Osteocyte (in vitro differentiated cells): ENCODE data around the gene NRXN3. TPM values are rescaled to one million over a fixed set of nuclear protein-coding genes. Genes with fewer than 3 reads are reported as not detected.

Source experiments
- DNase-seq: peaks from one replicate; pipeline ENCODE4 v3.0.0; 2021; ENCODE audit warnings: mixed read lengths; ENCODE audit not compliant: unreplicated experiment; ENCODE audit errors: extremely low spot score
- H3K27ac Mint-ChIP-seq: one replicate; pipeline ENCODE4 v1.8.0; 2021; ENCODE audit warnings: mild to moderate bottlenecking, mixed read lengths; ENCODE audit not compliant: unreplicated experiment
- H3K27me3 Mint-ChIP-seq: one replicate; pipeline ENCODE4 v1.8.0; 2021; ENCODE audit warnings: mixed read lengths; ENCODE audit not compliant: unreplicated experiment
- H3K36me3 Mint-ChIP-seq: one replicate; pipeline ENCODE4 v1.8.0; 2021; ENCODE audit warnings: mixed read lengths; ENCODE audit not compliant: unreplicated experiment
- H3K4me1 Mint-ChIP-seq: one replicate; pipeline ENCODE4 v1.8.0; 2021; ENCODE audit warnings: mixed read lengths; ENCODE audit not compliant: unreplicated experiment
- H3K4me3 Mint-ChIP-seq: one replicate; pipeline ENCODE4 v1.8.0; 2021; ENCODE audit warnings: mild to moderate bottlenecking, moderate library complexity, mixed read lengths; ENCODE audit not compliant: unreplicated experiment
- H3K9me3 Mint-ChIP-seq: one replicate; pipeline ENCODE4 v1.8.0; 2021; ENCODE audit warnings: mixed read lengths; ENCODE audit not compliant: unreplicated experiment
- total RNA-seq: library from RNA; stranded (reverse); gene quantifications from 2 replicates; pipeline ENCODE4 v1.2.1, GENCODE V29; 2021
- TF ChIP-seq, protein P1 (sequence below): fragments of 200-600 bp; sonication (generic); IDR thresholded peaks from 2 replicates; pipeline ENCODE4 v1.5.0; 2021; ENCODE audit warnings: antibody characterized with exemption, mild to moderate bottlenecking, moderate library complexity

The NRXN3 gene
- total RNA-seq, 1 donor from 2014 or later, result 26.5 TPM

DNA sequence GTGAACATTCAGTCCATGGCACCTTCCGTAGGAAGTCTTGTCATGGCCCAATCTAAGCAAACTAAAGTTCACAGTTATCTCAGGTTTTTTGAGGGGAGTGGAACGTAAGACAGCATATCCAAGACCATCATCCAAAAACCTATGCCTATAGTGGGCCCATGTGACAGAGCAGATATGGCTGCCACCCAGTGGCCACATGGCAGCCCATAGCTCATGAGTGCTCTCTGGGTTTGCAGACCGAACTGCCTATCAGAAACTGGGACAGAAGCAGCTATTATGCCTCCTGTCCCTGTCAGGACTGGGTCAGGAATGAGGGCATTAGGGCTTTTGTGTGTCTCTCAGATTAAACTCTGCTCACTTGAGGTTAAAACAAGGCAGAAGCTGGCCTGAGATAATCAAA lies 503.7 kb downstream of the NRXN3 start:
- no peak for DNase-seq
- H3K27me3 Mint-ChIP-seq, result no peaks in the 10 kb centered on the region
- no peaks in the 10 kb centered on the region for H3K36me3 Mint-ChIP-seq
- H3K9me3 Mint-ChIP-seq, result no peaks in the 10 kb centered on the region
- TF ChIP-seq, protein P1, sequence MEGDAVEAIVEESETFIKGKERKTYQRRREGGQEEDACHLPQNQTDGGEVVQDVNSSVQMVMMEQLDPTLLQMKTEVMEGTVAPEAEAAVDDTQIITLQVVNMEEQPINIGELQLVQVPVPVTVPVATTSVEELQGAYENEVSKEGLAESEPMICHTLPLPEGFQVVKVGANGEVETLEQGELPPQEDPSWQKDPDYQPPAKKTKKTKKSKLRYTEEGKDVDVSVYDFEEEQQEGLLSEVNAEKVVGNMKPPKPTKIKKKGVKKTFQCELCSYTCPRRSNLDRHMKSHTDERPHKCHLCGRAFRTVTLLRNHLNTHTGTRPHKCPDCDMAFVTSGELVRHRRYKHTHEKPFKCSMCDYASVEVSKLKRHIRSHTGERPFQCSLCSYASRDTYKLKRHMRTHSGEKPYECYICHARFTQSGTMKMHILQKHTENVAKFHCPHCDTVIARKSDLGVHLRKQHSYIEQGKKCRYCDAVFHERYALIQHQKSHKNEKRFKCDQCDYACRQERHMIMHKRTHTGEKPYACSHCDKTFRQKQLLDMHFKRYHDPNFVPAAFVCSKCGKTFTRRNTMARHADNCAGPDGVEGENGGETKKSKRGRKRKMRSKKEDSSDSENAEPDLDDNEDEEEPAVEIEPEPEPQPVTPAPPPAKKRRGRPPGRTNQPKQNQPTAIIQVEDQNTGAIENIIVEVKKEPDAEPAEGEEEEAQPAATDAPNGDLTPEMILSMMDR, result no peak
- H3K27ac Mint-ChIP-seq, result no peak overlapping the region
- H3K4me1 Mint-ChIP-seq, result no peaks in the 10 kb centered on the region
- no peak overlapping the region for H3K4me3 Mint-ChIP-seq

- Mint-ChIP-seq H3K27me3 (no peaks in the 10 kb centered on the region), H3K4me3 (no peak overlapping the region), H3K27ac (no peak overlapping the region), H3K9me3 (no peaks in the 10 kb centered on the region), H3K36me3 (no peaks in the 10 kb centered on the region), H3K4me1 (no peaks in the 10 kb centered on the region)
- TF ChIP-seq, protein P1, result no peak
- no peak for DNase-seq
These were observed 504.6 kb downstream of the NRXN3 start for GRCh38 chr14:78674820-78675219.

DNA sequence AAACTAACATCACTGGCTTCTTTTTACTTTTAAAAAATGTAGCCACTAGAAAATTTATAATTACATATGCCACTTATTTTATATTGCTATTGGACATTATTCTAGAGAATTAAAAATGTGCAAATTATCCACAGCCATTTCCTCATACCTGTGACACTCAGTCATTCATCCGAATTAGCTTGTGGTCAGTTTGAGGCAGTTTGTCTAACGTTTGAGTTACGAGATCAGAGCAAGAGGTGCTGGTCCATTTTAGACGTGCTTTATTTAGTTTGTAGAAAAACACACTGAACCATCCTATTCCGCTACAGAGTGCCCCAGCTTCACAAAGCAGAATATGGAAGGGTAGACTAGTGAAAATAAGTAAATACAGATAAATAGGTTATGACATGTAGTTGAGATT lies 513.0 kb downstream of the NRXN3 start:
- no peak overlapping the region for H3K4me3 Mint-ChIP-seq
- no peak for DNase-seq
- no peaks in the 10 kb centered on the region for H3K27me3 Mint-ChIP-seq
- no peak overlapping the region for H3K27ac Mint-ChIP-seq
- no peaks in the 10 kb centered on the region for H3K4me1 Mint-ChIP-seq
- H3K36me3 Mint-ChIP-seq, result no peaks in the 10 kb centered on the region
- H3K9me3 Mint-ChIP-seq, result no peaks in the 10 kb centered on the region
- TF ChIP-seq, protein P1, result no peak

GRCh38 chr14:78683981-78684380 lies 513.8 kb downstream of the NRXN3 start:
- Mint-ChIP-seq H3K4me1 (no peaks in the 10 kb centered on the region), H3K36me3 (no peaks in the 10 kb centered on the region), H3K9me3 (no peaks in the 10 kb centered on the region), H3K27me3 (no peaks in the 10 kb centered on the region), H3K4me3 (no peak overlapping the region), H3K27ac (no peak overlapping the region)
- no peak for DNase-seq
- TF ChIP-seq, protein P1, result no peak

DNA sequence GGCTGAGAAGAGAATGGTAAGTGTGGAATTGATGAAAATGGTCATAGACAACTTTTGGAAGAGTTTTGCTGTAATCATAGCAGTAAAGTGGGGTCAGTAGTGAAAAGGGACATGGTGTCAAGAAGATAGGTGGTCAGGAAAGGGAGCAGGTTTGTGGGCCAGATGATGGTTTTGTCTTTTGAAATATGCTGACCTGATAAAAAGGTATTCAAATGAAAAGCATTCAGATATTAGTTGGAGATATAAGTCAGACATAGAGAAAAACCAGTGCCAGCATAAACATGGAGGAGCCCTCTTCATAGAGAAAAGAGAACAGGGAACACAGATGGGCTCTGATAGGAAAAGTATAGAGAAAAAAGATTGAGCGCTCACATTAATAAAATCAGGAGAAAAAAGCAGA lies 518.3 kb downstream of the NRXN3 start:
- DNase-seq, result no peak
- no peaks in the 10 kb centered on the region for H3K27me3 Mint-ChIP-seq
- no peaks in the 10 kb centered on the region for H3K9me3 Mint-ChIP-seq
- H3K36me3 Mint-ChIP-seq, result no peaks in the 10 kb centered on the region
- no peak overlapping the region for H3K27ac Mint-ChIP-seq
- TF ChIP-seq, protein P1, result no peak
- H3K4me1 Mint-ChIP-seq, result no peaks in the 10 kb centered on the region
- H3K4me3 Mint-ChIP-seq, result no peak overlapping the region
